BJ (cell line): ENCODE data around the gene TTC3. TPM values are rescaled to one million over a fixed set of nuclear protein-coding genes. Genes with fewer than 3 reads are reported as not detected.

Experiments
- CTCF ChIA-PET: fragments of 350-600 bp; formaldehyde crosslinking; extraction: SDS; loops from one replicate; lab custom pipeline; 2021; ENCODE audit warnings: antibody characterized with exemption, inconsistent platforms; lab: Yijun Ruan, JAX
- POLR2A ChIA-PET: fragments of 300-600 bp; sonication (Branson Sonifier 250); formaldehyde crosslinking; extraction: SDS; loops from one replicate; lab custom pipeline; 2021; ENCODE audit warnings: antibody characterized with exemption; lab: Charles Lee
- DNase-seq: peaks from one replicate; pipeline ENCODE4 v3.0.0-alpha.2; 2011; ENCODE audit warnings: low read depth
- H3K27me3 ChIP-seq: 2 replicates; pipeline ENCODE4 v1.6.0; 2011; ENCODE audit warnings: low read length; ENCODE audit not compliant: control insufficient read depth, insufficient read depth
- H3K36me3 ChIP-seq: 2 replicates; pipeline ENCODE4 v1.5.1; 2011; ENCODE audit warnings: low read length; ENCODE audit not compliant: control insufficient read depth, insufficient read depth
- H3K4me3 ChIP-seq: 2 replicates; pipeline ENCODE4 v1.5.1; 2011; ENCODE audit warnings: low read depth, mild to moderate bottlenecking, control low read depth, low read length
- CTCF ChIP-seq: IDR thresholded peaks from 2 replicates; pipeline ENCODE4 v1.5.1; 2011; ENCODE audit warnings: low read depth, mild to moderate bottlenecking, control low read depth, inconsistent platforms, low read length, moderate library complexity; ENCODE audit not compliant: insufficient read depth
- polyA plus RNA-seq: library from polyadenylated mRNA; depleted of rRNA; stranded (reverse); fragments of >200 nt; gene quantifications from 2 replicates; pipeline ENCODE4 v1.2.3, GENCODE V29; 2011

Gene TTC3
- polyA plus RNA-seq, 1 experiment = 108 TPM

- TF ChIP-seq CTCF = no peak
- peaks cover 15% of the 10 kb centered on the region for H3K36me3 ChIP-seq
- ChIA-PET POLR2A (no interaction called here), CTCF (interaction anchor here (0.6 kb wide), 1 partner anchor 405 kb away, joined by 3 read pairs; no protein-coding TSS in a partner anchor)
- no peak for DNase-seq
- H3K4me3 ChIP-seq = no peak overlapping the region
- H3K27me3 ChIP-seq = no peaks in the 10 kb centered on the region
Measured at GRCh38 chr21:37237764-37238163, 164.7 kb downstream of the TTC3 start.

GRCh38 chr21:37240978-37241377, 167.9 kb downstream of the TTC3 start:
- DNase-seq = no peak
- ChIA-PET POLR2A (no interaction called here), CTCF (no interaction called here)
- no peak for TF ChIP-seq CTCF
- no peak overlapping the region for H3K4me3 ChIP-seq
- no peaks in the 10 kb centered on the region for H3K27me3 ChIP-seq
- H3K36me3 ChIP-seq = peaks cover 5% of the 10 kb centered on the region

DNA sequence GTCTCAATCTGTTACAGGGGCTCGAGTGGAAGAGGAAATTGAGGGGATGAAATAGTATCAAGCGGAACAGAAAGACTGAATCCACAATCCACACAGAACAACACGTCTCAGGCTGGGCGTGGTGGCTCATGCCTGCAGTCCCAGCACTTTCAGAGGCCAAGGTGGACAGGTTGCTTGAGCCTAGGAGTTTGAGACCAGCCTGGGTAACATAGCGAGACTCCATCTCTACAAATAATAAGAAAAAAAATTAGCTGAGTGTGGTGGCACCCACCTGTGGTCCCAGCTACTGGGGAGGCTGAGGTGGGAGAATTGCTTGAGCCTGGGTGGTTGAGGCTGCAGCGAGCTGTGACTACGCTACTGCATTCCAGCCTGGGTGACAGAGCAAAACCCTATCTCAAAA, 168.4 kb downstream of the TTC3 start:
- CTCF ChIA-PET = no interaction called here
- H3K27me3 ChIP-seq = no peaks in the 10 kb centered on the region
- H3K4me3 ChIP-seq = no peak overlapping the region
- peaks cover 5% of the 10 kb centered on the region for H3K36me3 ChIP-seq
- DNase-seq = no peak
- POLR2A ChIA-PET = no interaction called here
- no peak for TF ChIP-seq CTCF

DNA sequence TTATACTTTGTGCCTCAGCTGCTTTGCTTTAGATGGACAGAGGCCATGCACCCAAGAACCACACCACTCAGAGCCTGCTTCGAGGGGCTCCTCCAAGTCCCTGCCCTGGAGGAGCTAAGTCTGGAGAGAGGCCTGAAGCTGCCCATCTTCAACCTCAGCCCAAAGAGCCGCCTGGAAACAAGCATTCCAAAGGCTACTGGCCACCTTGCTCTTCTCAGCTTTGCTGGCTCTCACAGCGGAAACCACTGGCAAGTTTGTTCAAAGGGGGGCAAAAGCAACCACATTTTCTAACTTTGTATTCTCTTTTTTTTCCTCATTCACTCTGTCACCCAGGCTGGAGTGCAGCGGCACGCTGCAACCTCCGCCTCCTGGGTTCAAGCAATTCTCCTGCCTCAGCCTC, 170.9 kb downstream of the TTC3 start:
- ChIA-PET POLR2A (no interaction called here), CTCF (interaction anchor here (0.7 kb wide), 1 partner anchor 1692 kb away, joined by 3 read pairs; no protein-coding TSS in a partner anchor)
- DNase-seq = no peak
- no peak for TF ChIP-seq CTCF
- no peak overlapping the region for H3K4me3 ChIP-seq
- H3K36me3 ChIP-seq = 0 out of 2 replicates have a peak, but pooled peaks cover 2% of the 10 kb centered on the region
- H3K27me3 ChIP-seq = no peaks in the 10 kb centered on the region

GRCh38 chr21:37244501-37245095, 171.5 kb downstream of the TTC3 start:
- H3K36me3 ChIP-seq = no peaks in the 10 kb centered on the region
- DNase-seq = no peak
- ChIA-PET POLR2A (no interaction called here), CTCF (no interaction called here)
- H3K27me3 ChIP-seq = no peaks in the 10 kb centered on the region
- no peak for TF ChIP-seq CTCF
- H3K4me3 ChIP-seq = no peak overlapping the region
